HepG2 (cell line): Measurements from ENCODE around the gene SLC12A1. TPM values are rescaled to one million over a fixed set of nuclear protein-coding genes. Genes with fewer than 3 reads are reported as not detected.

Experiments used
- ATAC-seq: fragments of 200-7000 bp; cut with Tn5 transposase; 3 replicates; pipeline ENCODE4 v1.9.1; 2020; ENCODE audit warnings: mild to moderate bottlenecking, moderate library complexity
- BruUV-seq: library from RNA; stranded (reverse); fragments of 400-500 nt; replicated peaks from 2 replicates; lab custom pipeline; 2021; lab: Mats Ljungman, UMichigan
- CTCF ChIA-PET: fragments of 300-600 bp; formaldehyde crosslinking; extraction: SDS; loops from one replicate; lab custom pipeline; 2021; ENCODE audit warnings: low total read pairs, inconsistent platforms, low intra/inter-chr PET ratio; lab: Yijun Ruan, JAX
- POLR2A ChIA-PET: fragments of 350-600 bp; sonication (Branson Sonifier 250); formaldehyde crosslinking; loops from one replicate; lab custom pipeline; 2020; ENCODE audit warnings: antibody characterized with exemption, inconsistent platforms; lab: Yijun Ruan, JAX
- DNase-seq: peaks from one replicate; pipeline ENCODE4 v3.0.0-alpha.2; 2015; ENCODE audit warnings: low spot score
- FAIRE-seq: peaks from 3 replicates; lab custom pipeline; 2011; peaks lifted over from hg19 to GRCh38; lab: Jason Lieb, UNC
- H2AFZ ChIP-seq: one replicate; pipeline ENCODE4 v1.6.1; 2011; ENCODE audit warnings: low read length, inconsistent platforms
- H3K27ac ChIP-seq: fragments of 300-600 bp; 3 replicates; pipeline ENCODE4 v1.8.0; 2011; ENCODE audit warnings: mixed run types, mild to moderate bottlenecking, mixed read lengths, low read length, inconsistent platforms; ENCODE audit not compliant: insufficient read depth; ENCODE audit errors: extremely low read length
- H3K27me3 ChIP-seq, 2 experiments: fragments of 200-600 bp in 1 of 2; 2 replicates in 1 of 2; 3 replicates in 1 of 2; pipeline versions ENCODE4 v1.6.0 to v1.8.0; 2011; ENCODE audit warnings: low read length in 2 of 2, mild to moderate bottlenecking in 2 of 2, moderate library complexity in 2 of 2, inconsistent platforms in 1 of 2; ENCODE audit not compliant: insufficient read depth in 2 of 2, control insufficient read depth in 1 of 2
- H3K36me3 ChIP-seq, 2 experiments: fragments of 200-600 bp in 1 of 2; replicated peaks in 1 of 2; 2 replicates in 1 of 2; 3 replicates in 1 of 2; pipeline versions ENCODE4 v1.5.1 to v1.8.0; 2011; ENCODE audit warnings: low read length in 2 of 2, inconsistent platforms in 1 of 2; ENCODE audit not compliant: insufficient read depth in 2 of 2, control insufficient read depth in 1 of 2
- H3K4me1 ChIP-seq: 2 replicates; pipeline ENCODE4 v1.5.1; 2012; ENCODE audit warnings: low read length, inconsistent platforms; ENCODE audit not compliant: insufficient read depth
- H3K4me2 ChIP-seq: 2 replicates; pipeline ENCODE4 v1.6.0; 2011; ENCODE audit warnings: low read depth, low read length, inconsistent platforms
- H3K4me3 ChIP-seq, 3 experiments: fragments of 200-600 bp in 1 of 3; sonication (generic), shearing (Covaris generic) in 1 of 3; replicated peaks in 1 of 3; 2 replicates each; pipeline ENCODE4 v1.5.1; 2011 to 2016; ENCODE audit warnings: low read length in 3 of 3, inconsistent platforms in 2 of 3, low read depth in 2 of 3, mild to moderate bottlenecking in 2 of 3, control low read depth in 1 of 3, mixed read lengths in 1 of 3; ENCODE audit not compliant: insufficient read depth in 1 of 3
- H3K79me2 ChIP-seq: one replicate; pipeline ENCODE4 v1.6.1; 2011; ENCODE audit warnings: low read length, inconsistent platforms; ENCODE audit not compliant: insufficient read depth
- H3K9ac ChIP-seq: 2 replicates; pipeline ENCODE4 v1.6.0; 2011; ENCODE audit warnings: mild to moderate bottlenecking, low read depth, low read length, inconsistent platforms; ENCODE audit not compliant: insufficient read depth
- H3K9me3 ChIP-seq: 2 replicates; pipeline ENCODE4 v1.5.1; 2012; ENCODE audit warnings: mild to moderate bottlenecking, low read length
- H4K20me1 ChIP-seq: 2 replicates; pipeline ENCODE4 v1.6.0; 2011; ENCODE audit warnings: inconsistent platforms, mild to moderate bottlenecking, low read length, moderate library complexity; ENCODE audit not compliant: insufficient read depth
- ELF3 ChIP-seq: IDR thresholded peaks from 2 replicates; pipeline ENCODE4 v1.6.1; 2016; ENCODE audit warnings: missing genetic modification reagents, missing compliant biosample characterization
- SP140L ChIP-seq: sonication (generic); formaldehyde crosslinking; IDR thresholded peaks from 2 replicates; pipeline ENCODE4 v1.4.0; 2020; ENCODE audit warnings: missing genetic modification reagents, borderline replicate concordance
- STAG1 ChIP-seq: sonication (generic); formaldehyde crosslinking; IDR thresholded peaks from 2 replicates; pipeline ENCODE4 v1.4.0; 2020; ENCODE audit warnings: missing genetic modification reagents
- WGBS: methylation state at CpG from one replicate; pipeline ENCODE4 v1.1.6; 2017; ENCODE audit warnings: low lambda C conversion rate; 5-methylcytosine and 5-hydroxymethylcytosine counted together
- in situ Hi-C: cut with HindIII; loops from 2 replicates; pipeline ENCODE4 v1.10.0; 2017; ENCODE audit warnings: low pct_unique_long_range_greater_than_20kb; ENCODE audit not compliant: extremely low pct_ligation_motif_present
- intact Hi-C: fragments of 100-400 bp; cut with micrococcal nuclease; formaldehyde crosslinking; loops from one replicate; pipeline ENCODE4 v1.10.0; 2022; ENCODE audit not compliant: unreplicated experiment
- polyA plus RNA-seq, 8 experiments: library from polyadenylated mRNA; depleted of rRNA in 3 of 8; stranded (reverse) in 7 of 8; unstranded in 1 of 8; fragments of >200 nt; fragmentation: Illumina TruSeq in 4 of 8; extraction: Trizol in 4 of 8; gene quantifications; 2 replicates each; pipeline versions ENCODE4 v1.2.1 to v1.2.3, GENCODE V29; 2011 to 2016; ENCODE audit warnings: low read depth in 4 of 8, missing spikeins in 1 of 8, mixed read lengths in 1 of 8; ENCODE audit not compliant: insufficient read depth in 1 of 8
- total RNA-seq, 5 experiments: library from RNA; depleted of rRNA; stranded (reverse); fragments of >200 nt; fragmentation: Illumina TruSeq; extraction: Trizol; gene quantifications; 2 replicates each; pipeline ENCODE4 v1.2.3, GENCODE V29; 2016; ENCODE audit warnings: low read depth in 1 of 5
- TF ChIP-seq, protein P1 (sequence below): IDR thresholded peaks from 2 replicates; pipeline ENCODE4 v1.6.1; 2012; ENCODE audit warnings: low read depth, low read length, improper control_type of control experiment
- TF ChIP-seq, protein P2 (sequence below): sonication (generic); formaldehyde crosslinking; IDR thresholded peaks from 2 replicates; pipeline ENCODE4 v1.5.0; 2020; ENCODE audit warnings: mild to moderate bottlenecking, missing genetic modification reagents, moderate library complexity

Gene SLC12A1
- total and polyA plus RNA-seq, 2 of the 13 experiments (the other 11 are each of a cell fraction or from before 2014, with no cell fraction given), result not detected

DNA sequence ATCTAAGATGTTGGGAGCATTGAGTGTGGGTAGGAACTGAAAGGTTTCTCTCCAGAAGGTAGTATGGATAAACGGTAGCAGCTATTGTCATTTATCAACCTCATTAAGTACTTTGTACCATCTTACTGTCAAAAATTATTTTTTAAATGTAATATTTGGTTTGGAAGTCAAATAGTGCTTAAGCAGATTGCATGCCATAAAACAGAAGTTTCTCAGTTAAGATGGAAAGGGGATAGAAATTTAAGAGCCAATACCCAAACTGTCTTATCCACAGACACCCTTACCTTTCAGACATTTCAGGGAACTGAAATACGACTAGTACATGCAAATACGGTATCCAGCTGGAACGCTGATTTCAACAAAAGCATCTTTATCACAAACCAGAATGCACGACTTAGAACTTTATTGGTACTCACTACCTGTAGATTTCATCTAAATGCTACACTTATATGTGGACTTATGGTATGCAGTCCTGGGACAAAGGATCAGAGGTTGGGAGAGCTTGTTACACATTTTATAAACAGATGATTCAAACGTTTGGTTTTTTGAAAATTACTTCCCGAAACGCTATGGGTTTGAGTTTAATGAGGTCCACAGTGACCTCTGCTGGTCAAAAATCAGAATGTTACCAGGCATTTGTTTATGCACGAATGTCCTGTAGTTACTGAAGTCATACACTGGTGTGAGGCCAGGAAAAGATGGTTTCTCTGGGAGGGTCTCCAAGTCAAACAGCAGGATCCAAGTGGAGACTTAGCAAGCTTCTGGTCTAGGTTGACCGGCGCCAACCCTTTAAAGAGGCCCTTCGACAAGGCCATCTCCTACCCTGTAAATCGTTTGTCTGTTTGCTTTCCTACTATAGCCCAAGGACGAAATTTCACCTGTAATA, 79.5 kb downstream of the SLC12A1 start:
- intact Hi-C loops, result loop anchor here (1.0 kb wide), 1 partner anchor 173 kb away; no protein-coding TSS in a partner anchor
- CTCF ChIA-PET, result interaction anchor here (1.7 to 1.9 kb wide), 2 partner anchors 173 to 1090 kb away, joined by 6 to 11 read pairs; no protein-coding TSS in a partner anchor
- TF ChIP-seq, protein P1, sequence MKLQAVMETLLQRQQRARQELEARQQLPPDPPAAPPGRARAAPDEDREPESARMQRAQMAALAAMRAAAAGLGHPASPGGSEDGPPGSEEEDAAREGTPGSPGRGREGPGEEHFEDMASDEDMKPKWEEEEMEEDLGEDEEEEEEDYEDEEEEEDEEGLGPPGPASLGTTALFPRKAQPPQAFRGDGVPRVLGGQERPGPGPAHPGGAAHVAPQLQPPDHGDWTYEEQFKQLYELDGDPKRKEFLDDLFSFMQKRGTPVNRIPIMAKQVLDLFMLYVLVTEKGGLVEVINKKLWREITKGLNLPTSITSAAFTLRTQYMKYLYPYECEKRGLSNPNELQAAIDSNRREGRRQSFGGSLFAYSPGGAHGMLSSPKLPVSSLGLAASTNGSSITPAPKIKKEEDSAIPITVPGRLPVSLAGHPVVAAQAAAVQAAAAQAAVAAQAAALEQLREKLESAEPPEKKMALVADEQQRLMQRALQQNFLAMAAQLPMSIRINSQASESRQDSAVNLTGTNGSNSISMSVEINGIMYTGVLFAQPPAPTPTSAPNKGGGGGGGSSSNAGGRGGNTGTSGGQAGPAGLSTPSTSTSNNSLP, result peak; percentile 39; the same call in 1 of the 2 replicates
- TF ChIP-seq, protein P2, sequence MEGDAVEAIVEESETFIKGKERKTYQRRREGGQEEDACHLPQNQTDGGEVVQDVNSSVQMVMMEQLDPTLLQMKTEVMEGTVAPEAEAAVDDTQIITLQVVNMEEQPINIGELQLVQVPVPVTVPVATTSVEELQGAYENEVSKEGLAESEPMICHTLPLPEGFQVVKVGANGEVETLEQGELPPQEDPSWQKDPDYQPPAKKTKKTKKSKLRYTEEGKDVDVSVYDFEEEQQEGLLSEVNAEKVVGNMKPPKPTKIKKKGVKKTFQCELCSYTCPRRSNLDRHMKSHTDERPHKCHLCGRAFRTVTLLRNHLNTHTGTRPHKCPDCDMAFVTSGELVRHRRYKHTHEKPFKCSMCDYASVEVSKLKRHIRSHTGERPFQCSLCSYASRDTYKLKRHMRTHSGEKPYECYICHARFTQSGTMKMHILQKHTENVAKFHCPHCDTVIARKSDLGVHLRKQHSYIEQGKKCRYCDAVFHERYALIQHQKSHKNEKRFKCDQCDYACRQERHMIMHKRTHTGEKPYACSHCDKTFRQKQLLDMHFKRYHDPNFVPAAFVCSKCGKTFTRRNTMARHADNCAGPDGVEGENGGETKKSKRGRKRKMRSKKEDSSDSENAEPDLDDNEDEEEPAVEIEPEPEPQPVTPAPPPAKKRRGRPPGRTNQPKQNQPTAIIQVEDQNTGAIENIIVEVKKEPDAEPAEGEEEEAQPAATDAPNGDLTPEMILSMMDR (CRISPR knock-in tag), result peak; percentile 70
- TF ChIP-seq STAG1 (CRISPR knock-in tag) (peak; percentile 59), ELF3 (CRISPR knock-in tag) (peak; percentile 53), SP140L (CRISPR knock-in tag) (no peak)
- TF ChIP-seq, all 625 proteins: peak for 4
- Histone ChIP-seq H3K9me3 (no peaks in the 10 kb centered on the region), H3K9ac (no peak overlapping the region), H3K4me3 (no peak overlapping the region), H3K27me3 (no peaks in the 10 kb centered on the region), H4K20me1 (no peaks in the 10 kb centered on the region), H2AFZ (no peak overlapping the region), H3K4me2 (peak overlapping the region; percentile 18; the same call in 1 of the 2 replicates), H3K79me2 (no peaks in the 10 kb centered on the region), H3K36me3 (no peaks in the 10 kb centered on the region), H3K4me1 (no peaks in the 10 kb centered on the region), H3K27ac (no peak overlapping the region)
- WGBS, result 21% methylated on average over 14 of the region's 14 CpGs
- DNase-seq (peak; percentile 58), ATAC-seq (peak; percentile 83), FAIRE-seq (peak; percentile 87)
- no TSS peak for BruUV-seq
- POLR2A ChIA-PET, result no interaction called here
- in situ Hi-C loops, result loop anchor here (10.0 to 25.0 kb wide), 2 partner anchors 171 to 1098 kb away; no protein-coding TSS in a partner anchor
